DOHH2 (cell line): Measurements from ENCODE around the gene YIF1A.

Source experiments
- EZH2phosphoT487 ChIP-seq: fragments of 200-600 bp; sonication (generic); IDR thresholded peaks from 2 replicates; pipeline ENCODE4 v1.6.1; 2017; ENCODE audit warnings: borderline replicate concordance, mild to moderate bottlenecking, antibody characterized with exemption, low read length, moderate library complexity, mixed read lengths
- TF ChIP-seq, protein P1 (sequence below): fragments of 200-600 bp; sonication (generic); IDR thresholded peaks from one replicate; pipeline ENCODE4 v1.5.1; 2014; ENCODE audit warnings: antibody characterized with exemption, mild to moderate bottlenecking, low read depth, low read length; ENCODE audit not compliant: poor library complexity, severe bottlenecking

DNA sequence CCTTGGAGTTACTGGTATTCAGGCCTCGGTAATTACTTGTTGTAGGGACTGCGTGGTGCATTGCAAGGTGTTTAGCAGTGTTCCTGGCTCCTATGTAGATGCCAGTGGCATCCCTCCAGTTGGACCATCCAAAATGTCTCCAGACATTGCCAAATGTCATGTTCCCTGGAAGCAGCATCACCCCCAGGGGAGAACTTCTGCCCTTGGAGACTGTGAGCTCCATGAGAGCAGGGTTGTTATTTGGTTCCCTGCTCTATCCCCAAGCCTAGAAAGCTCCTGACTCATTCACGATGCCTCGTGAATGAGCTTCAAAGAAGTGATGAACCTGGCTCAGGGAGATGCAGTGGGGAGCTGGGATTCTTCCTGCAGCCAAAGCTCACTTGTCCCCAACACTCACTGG is 32.7 kb upstream of the YIF1A start:
- TF ChIP-seq, protein P1, sequence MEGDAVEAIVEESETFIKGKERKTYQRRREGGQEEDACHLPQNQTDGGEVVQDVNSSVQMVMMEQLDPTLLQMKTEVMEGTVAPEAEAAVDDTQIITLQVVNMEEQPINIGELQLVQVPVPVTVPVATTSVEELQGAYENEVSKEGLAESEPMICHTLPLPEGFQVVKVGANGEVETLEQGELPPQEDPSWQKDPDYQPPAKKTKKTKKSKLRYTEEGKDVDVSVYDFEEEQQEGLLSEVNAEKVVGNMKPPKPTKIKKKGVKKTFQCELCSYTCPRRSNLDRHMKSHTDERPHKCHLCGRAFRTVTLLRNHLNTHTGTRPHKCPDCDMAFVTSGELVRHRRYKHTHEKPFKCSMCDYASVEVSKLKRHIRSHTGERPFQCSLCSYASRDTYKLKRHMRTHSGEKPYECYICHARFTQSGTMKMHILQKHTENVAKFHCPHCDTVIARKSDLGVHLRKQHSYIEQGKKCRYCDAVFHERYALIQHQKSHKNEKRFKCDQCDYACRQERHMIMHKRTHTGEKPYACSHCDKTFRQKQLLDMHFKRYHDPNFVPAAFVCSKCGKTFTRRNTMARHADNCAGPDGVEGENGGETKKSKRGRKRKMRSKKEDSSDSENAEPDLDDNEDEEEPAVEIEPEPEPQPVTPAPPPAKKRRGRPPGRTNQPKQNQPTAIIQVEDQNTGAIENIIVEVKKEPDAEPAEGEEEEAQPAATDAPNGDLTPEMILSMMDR = no peak
- no peak for TF ChIP-seq EZH2phosphoT487
